Activated CD4-positive, alpha-beta T cell treated with anti-CD3 and anti-CD28 coated beads, Interleukin-10, Interleukin-2, amounts not matched to agents 100 ng/mL and 50 ng/mL, durations not matched to agents 16 hours and 8 hours (primary cell): Measurements from ENCODE around the gene IL24.

Experiments
- DNase-seq: peaks from one replicate; pipeline ENCODE4 v3.0.0-alpha.2; 2020

The IL24 gene

DNA sequence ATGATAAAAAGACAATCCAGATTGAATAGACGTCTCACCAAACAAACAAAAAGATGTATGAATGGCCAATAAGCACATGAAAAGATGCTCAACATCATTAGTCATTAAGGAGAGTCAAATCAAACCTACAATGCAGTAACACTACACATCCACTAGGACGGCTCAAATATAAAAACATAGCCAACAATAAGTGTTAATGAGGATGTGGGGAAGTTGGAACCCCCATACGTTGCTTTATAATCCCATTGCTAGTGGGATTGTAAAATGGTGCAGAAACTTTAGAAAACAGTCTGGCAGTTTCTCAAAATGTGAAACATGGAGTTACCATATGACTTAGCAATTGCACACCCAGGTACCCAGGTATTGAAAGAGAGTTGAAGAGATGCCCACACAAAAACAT is 14.7 kb upstream of the IL24 start:
- DNase-seq: no peak

DNA sequence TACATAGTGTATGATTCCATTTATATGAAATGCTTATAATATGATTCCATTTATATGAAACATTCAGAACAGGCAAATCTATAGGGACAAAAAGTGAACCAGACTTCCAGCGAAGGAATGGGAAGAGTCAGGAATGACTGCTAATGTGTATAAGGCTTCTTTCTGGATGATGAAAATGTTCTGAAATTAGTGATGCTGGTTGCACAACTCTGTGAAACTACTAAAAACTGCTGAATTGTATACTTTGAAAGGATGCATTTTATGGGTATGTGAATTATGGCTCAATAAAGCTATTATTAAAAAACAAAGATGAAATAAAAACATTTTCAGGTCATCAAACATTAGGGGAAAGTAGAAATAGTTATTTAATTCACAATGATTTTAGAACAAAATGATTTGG is 14.1 kb upstream of the IL24 start:
- no peak for DNase-seq

DNA sequence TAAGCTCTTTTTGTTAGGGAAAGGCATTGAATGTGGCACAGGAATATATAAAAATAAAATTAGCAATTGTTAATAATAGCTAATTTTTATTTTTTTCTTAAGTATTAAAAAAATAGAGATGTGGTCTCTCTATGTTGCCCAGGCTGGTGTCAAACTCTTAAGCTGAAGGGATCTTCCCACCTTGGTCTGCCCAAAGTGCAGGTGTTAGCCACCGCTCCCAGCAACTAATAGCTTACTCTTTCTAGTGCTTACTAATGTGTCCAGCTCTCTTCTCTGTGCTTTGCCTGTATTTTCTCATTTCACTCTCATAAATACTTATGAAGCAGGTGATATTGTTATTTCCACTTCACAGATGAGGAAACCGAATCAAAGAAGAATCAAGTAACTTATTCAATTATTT is 13.4 kb upstream of the IL24 start:
- DNase-seq: no peak

DNA sequence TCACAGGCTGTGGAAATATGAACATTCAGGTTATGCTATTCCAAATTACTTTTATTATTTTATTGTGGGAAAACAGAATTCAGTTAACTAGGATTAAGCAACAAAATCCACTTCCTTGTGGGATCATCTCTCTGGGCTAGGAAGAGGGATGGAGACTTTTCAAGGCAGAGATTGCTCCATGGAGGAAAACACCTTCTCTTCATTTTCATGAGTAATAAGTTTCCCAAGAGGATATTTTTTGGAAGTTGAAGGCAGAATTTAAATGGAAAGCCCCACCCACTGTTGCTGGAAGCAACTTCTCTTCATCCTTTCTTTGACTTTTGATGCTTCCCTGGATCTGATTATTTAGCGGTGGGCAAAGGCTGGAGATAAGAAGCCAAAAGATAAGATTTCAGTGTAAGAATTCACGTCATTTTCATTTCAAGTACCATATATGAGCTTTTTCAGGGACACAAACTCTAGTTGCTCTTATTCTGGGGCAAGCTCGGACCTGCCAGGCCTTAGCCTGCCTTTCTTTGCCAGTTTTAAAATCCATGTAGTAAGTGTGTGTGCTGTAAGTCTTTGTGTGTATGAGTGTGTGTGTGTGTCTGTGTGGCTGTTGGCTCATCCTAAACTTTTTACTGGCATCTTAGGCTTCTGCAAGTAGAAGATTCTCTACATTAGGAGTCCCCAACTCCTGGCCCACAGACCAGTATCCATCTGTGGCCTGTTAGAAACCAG is 11.7 kb upstream of the IL24 start:
- DNase-seq: no peak

DNA sequence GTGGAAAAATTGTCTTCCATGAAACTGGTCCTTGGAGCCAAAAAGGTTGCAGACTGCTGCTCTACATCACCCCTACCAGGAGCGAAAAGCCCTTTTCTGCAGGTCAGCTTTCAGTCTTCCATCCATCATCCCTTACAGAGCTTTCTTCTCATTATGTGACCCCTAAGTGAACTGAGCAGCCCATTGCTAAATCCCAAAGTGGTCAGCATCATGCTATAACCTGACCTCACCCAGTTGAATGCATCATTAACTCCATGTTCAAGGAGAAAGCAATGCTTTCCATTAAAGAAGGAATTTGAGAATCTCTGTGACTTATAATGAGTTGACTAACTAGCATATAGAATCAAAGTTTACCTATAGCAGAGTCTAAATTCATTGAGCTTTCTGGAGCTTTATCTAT is 10.4 kb upstream of the IL24 start:
- no peak for DNase-seq

DNA sequence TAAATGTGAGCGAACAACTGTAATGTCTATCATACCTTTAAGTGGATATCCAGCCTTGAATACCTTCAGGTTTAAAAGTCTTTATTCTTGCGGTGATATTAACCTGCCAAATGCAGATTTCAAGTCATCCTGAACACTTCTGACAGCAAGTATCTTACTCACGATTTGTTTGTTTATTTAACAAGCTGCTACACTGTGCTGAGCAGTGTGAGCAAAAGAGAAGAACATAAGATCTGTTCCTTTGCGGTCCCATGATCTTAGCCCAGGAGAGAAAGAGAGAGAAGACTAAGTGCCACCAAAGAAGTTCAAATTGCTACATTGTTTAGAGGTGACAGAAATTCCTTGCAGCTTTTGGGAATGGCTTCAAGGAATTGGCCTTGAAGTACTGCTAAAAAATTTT is 9.5 kb upstream of the IL24 start:
- DNase-seq: no peak

DNA sequence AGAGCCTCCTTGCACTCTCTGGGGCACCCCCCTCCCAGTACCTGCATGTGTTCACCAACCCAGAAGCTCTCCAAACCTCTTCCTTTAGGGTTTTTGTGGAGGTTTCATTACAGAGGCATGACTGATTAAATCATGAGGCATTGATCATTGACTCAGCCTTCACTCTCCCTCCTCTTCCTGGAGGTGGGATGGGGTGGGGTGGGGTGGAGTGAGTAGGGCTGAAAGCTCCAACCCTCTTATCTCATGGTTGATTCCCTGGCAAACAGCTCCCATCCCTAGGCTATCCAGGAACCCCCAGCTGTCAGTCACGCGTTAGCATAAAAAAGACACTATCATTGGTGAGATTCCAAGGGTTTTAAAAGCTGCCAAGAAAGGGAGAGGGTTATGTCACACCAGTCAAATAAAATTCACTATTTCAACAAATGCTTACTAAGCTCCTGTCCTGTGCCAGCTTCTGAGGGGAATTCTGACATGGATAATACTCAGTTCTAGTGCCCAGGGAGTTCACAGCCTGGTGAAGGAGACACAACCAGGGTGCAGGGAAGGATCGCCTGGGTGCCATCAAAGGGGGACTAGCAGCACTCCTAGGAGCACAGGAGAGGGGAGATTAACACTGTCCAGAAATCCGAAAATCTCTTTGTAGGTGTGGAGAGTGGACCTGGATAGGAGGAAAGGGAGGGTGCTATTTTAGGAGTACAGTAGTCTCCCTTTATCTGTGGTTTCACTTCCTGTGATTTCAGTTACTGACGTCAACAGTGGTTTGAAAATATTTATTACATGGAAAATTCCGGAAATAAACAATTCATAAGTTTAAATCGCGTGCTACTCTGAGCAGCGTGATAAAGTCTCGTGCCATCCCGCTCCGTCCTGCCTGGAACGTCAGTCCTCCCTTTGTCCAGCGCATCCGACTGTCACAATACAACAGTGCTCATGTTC is 6.8 kb upstream of the IL24 start:
- no peak for DNase-seq

DNA sequence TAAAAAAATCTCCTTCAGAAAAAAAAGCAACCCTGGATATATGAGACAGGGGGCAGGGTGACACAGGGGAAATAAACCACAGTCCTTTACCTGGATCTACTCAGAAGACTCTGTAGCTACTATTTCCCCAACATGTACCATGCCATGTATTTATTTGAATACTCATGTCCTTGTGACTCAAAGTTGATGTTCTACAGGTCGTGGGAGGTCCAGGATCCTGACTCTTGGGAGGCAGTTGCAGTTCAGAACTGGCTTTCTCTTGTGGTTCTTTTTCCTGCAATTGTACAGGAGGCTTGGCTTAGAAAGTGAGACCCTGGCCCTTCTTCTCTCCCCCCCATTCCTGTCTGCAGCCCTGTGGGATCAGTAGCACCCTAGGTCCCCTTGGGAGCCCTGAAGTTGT is 5.8 kb upstream of the IL24 start:
- no peak for DNase-seq

DNA sequence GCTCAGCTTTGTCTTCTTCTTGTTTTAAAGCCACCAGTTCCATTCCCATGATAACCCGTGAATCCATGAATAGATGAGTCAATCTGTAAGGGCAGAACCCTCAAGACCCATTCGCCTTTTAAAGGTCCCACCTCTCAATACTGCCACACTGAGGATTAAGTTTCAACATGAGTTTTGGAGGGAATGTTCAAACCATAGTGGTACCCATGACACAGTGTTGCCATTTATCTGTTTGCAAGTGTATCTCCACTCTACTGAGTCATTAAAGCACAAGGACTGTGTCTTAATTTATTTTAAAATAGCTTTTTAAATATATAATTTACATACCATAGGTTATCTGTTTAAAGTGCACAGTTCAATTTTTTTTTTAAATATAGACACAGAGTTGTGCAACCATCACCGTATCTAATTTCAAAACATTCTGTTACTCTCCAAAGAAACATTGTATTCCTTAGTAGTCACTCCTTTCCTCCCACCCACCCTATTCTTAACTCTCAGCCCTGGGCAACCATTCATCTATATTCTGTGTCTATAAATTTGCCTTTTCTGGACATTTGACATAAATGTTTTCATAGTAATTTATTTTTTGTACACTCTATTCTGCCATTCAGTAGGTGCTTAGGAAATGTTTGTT is 4.8 kb upstream of the IL24 start:
- DNase-seq: no peak

DNA sequence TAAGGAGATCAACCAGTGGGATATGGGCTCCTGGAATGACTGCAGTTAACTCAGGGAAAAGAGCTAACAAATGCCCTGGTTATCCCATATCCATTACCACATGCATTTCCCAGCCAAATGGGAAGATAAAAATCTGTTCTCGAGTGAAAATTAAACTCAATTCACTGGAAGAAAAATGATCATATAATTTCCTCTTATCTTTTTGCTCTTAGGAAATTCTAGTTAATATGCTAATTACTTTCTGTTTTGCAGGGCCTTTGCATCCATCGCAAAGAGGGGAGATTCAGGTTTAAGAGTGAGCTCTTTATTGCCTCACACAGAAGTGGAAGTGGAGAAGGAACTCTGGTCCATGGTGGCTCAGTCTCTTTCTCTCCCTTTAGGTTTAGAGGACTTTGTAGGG is 3.9 kb upstream of the IL24 start:
- no peak for DNase-seq

DNA sequence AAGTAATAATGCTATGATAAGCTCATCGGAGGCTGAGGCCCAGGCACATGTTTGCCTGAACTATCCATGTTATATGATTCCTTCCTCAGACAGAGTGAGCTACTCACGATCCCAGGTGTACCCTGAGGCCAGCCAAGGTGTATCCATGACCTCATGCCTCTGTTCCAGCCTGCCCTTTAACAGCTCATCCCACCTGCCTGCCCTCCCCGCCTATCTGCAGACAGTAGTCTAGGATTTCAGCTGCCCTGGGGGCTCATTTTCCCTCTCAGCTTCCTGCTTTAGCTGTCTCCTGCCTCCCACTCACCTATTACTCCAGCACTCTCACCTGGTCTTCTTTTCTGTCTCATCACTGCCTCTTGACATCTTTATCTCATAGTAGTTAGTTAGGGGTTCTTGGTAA is 1.9 kb upstream of the IL24 start:
- no peak for DNase-seq

DNA sequence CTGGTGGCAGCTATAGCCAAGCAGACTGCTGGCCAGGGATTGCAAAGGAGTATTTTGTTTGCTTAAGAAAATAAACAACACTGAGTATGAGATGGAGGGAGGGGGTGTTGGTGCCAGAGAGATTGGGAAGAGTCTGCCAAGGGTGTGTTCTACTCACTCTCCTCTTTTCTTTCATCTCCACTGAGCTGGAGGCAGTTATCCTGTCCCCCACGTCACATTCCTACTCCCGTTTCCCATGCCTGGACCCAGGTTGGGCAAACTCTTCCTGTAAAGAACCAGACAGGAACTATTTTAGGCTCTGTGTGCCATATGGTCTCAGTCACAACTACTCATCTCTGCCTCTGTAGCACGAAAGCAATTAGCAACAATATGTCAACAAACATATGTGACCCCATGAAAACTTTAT is 1.4 kb upstream of the IL24 start:
- no peak for DNase-seq

DNA sequence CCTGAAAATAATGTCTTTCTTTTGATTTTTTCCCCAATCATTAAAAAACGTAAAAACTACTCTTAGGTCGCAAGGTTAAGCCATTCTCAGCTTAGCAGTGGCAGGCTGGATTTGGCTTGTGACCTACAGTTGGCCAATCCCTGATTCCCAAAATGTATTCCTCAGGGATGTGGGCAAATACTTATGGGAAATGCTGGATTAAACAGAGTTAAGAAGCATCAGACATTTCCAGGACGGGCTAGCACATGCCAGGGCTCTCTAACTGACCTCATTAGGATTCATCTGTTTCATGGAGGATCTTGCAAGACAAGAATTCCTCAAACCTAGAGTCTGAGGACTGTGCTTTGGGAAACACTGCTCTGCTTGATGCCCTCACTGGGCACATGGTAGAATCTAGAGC is 982 bp upstream of the IL24 start:
- DNase-seq: no peak

DNA sequence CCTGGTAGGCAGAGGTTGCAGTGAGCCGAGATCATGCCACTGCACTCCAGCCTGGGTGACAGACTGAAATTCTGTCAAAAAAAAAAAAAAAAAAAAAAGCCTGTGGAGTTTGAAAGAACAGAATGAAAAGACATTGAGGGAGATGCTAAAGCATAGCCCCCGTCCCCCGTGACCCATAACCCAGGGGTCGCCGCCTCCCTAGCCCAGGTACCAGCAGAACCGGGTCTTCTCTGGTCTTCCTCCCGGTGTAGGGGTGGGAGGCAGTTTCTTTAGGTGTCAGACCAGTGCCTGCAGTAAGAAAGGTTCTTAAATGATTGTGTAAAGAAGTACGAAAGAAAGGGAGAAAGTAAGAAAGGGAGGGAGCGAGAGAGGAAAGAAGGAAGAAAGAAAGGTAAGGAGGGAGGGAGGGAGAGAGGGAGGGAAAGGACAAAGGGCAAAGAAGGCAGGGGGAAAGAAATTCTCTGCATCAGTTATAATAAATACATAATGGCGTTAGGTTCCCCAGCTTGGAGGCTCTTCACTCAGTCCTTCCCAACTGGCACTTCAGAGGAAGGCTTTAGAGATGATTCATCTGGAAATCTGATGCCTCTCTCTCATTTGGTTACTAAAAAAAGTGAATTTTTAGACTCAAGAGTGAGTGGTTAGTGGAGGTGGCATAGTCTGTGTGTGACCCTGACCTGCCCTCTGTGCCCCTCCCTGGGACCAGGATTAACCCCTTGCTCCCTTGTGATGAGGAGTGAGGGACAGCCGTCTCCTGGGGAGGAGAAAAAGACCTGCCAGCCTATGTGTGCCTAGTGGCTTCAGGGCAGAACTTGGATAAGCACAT is 1.1 kb downstream of the IL24 start:
- DNase-seq: no peak

DNA sequence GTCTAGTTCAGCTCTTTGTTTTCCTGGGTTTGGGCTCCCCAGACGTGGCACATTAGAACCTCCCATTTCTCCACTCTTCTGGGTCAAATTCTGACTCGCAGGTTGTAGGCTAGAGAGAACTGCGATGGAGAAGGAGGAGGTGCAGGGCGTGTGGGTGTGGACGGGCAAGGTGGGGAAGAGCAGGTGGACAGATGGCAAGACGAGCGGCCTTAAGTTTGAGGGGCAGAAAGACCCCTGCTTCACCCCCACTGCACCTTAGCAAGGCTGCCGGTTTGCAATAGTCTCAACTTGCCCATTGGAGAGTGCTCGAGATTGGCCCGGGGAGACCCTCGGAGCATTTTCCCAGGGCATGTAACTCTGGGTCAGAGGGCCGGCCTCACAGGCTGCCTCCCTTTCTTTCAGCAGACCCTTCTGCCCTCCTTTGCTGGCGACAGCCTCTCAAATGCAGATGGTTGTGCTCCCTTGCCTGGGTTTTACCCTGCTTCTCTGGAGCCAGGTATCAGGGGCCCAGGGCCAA is 1.7 kb downstream of the IL24 start:
- DNase-seq: no peak

DNA sequence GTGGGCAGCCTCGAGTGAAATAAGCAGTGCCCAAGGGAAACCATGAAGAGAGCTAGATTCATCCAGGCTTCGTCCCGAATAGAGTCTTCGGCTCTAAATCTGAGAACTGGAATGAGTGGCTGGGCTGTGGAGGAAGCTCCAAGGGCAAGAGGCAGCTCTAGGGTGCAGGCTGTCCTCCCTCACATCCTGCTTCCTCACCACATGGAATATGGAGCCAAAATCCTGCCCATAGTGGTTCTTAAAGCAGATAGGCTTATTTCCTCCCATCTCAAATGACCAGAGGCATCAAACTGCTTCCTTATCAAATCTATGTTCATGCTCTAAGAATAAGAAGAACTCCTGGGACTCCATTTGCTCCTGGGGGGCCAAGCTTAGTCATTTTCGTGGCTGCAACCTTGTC is 2.5 kb downstream of the IL24 start:
- no peak for DNase-seq

DNA sequence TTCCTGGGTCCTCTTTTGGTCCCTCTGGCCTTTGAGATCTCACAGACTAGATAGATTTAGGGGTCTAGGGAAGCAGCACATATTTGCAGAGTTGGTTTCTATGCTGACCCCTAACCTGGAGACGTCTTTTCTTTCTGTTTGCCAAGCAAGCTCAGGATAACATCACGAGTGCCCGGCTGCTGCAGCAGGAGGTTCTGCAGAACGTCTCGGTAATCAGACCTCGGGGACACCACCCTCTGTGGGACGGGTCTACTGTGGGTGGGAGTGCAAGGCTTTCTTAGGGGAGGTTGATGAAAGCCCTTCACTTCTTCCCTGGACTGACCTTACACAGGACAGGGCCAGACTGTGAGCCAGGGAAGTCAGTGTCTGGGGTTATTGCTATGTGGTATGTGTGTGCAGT is 2.9 kb downstream of the IL24 start:
- no peak for DNase-seq

DNA sequence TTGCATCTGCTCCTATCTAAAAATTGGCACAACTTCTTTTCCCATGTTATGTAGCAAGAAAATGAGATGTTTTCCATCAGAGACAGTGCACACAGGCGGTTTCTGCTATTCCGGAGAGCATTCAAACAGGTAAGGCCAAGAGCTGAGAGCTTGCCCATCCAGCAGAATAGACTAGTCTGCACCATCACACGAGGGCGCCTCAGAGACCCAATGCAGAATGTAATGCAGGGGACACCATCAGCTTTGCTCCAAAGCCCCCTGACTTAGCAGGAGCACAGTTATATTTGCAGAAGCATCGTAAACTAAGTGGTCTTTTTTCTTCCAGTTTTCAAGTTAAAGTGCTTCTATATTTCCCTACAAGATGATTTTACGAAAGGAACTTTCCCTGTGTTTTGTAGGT is 4.7 kb downstream of the IL24 start:
- DNase-seq: no peak

DNA sequence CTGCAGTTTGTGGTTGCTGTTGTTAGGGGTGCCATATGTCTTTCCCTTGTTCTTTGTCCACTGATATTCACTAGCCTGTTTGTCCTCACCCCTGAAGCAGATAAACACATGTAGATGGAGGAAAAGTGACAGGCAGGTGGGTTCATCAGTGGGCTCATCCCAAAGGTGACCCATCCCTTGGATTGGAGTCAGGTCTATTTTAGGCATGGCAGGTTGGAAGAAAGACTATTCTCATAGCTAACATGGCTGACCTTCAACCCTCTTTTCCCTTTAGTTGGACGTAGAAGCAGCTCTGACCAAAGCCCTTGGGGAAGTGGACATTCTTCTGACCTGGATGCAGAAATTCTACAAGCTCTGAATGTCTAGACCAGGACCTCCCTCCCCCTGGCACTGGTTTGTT is 5.5 kb downstream of the IL24 start:
- DNase-seq: no peak

DNA sequence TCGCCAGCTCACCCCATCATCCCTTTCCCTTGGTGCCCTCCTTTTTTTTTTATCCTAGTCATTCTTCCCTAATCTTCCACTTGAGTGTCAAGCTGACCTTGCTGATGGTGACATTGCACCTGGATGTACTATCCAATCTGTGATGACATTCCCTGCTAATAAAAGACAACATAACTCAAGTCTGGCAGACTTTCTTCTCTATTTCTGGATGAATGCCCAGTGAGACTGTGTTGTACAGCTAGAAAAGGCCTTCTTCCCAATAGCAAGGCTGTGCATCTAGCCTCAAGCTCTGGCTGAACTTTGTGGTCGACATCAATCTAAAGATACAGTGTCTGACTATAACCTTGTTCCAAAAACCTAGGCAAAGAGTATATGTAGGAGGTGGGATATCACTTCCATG is 6.4 kb downstream of the IL24 start:
- no peak for DNase-seq

DNA sequence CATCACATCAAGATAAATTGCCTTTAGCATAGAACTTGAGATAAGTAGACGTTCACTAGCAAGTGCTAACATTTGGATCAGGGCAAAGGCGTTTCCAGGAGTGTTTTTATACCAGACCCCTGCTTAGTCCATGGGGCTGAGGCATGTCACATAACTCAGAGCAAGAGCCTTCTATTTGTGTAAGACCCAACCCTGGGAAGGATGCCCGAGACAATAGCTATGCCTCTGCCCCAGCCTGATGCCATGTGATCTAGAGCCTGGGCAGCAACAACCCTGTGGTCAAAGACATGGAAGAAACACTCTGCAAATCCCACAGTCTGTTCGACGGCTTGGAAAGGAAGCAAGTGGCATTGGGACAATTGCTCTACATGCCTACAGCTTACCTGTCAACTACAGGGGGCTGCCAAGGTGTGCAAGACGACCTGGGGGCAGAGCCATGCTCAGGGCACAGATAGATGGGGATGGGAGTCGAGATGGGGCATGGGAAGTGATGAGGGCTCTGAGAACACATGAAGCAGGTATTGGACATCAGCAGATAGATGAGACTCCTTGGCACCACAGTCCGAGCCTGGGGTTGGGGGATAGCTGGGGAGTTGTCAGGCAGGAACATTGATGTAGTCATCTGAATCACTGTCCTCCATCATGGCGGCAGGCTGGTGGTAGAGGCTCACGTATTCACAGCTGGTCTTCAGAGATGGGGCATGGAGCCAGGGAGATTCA is 7.3 kb downstream of the IL24 start:
- DNase-seq: no peak
